HepG2 (cell line): ENCODE results near the gene IMPDH1. TPM values are rescaled to one million over a fixed set of nuclear protein-coding genes. Genes with fewer than 3 reads are reported as not detected.
A peak's percentile ranks its signal among the peaks of the same experiment; 100 is the strongest.

Experiments
- ATAC-seq: fragments of 200-7000 bp; cut with Tn5 transposase; 3 replicates; pipeline ENCODE4 v1.9.1; 2020; ENCODE audit warnings: mild to moderate bottlenecking, moderate library complexity
- BruUV-seq: library from RNA; stranded (reverse); fragments of 400-500 nt; replicated peaks from 2 replicates; lab custom pipeline; 2021; lab: Mats Ljungman, UMichigan
- CTCF ChIA-PET: fragments of 300-600 bp; formaldehyde crosslinking; extraction: SDS; loops from one replicate; lab custom pipeline; 2021; ENCODE audit warnings: low total read pairs, inconsistent platforms, low intra/inter-chr PET ratio; lab: Yijun Ruan, JAX
- POLR2A ChIA-PET: fragments of 350-600 bp; sonication (Branson Sonifier 250); formaldehyde crosslinking; loops from one replicate; lab custom pipeline; 2020; ENCODE audit warnings: antibody characterized with exemption, inconsistent platforms; lab: Yijun Ruan, JAX
- DNase-seq: peaks from one replicate; pipeline ENCODE4 v3.0.0-alpha.2; 2015; ENCODE audit warnings: low spot score
- FAIRE-seq: peaks from 3 replicates; lab custom pipeline; 2011; peaks lifted over from hg19 to GRCh38; lab: Jason Lieb, UNC
- H2AFZ ChIP-seq: one replicate; pipeline ENCODE4 v1.6.1; 2011; ENCODE audit warnings: low read length, inconsistent platforms
- H3K27ac ChIP-seq: fragments of 300-600 bp; 3 replicates; pipeline ENCODE4 v1.8.0; 2011; ENCODE audit warnings: mixed run types, mild to moderate bottlenecking, mixed read lengths, low read length, inconsistent platforms; ENCODE audit not compliant: insufficient read depth; ENCODE audit errors: extremely low read length
- H3K27me3 ChIP-seq, 2 experiments: fragments of 200-600 bp in 1 of 2; 2 replicates in 1 of 2; 3 replicates in 1 of 2; pipeline versions ENCODE4 v1.6.0 to v1.8.0; 2011; ENCODE audit warnings: low read length in 2 of 2, mild to moderate bottlenecking in 2 of 2, moderate library complexity in 2 of 2, inconsistent platforms in 1 of 2; ENCODE audit not compliant: insufficient read depth in 2 of 2, control insufficient read depth in 1 of 2
- H3K36me3 ChIP-seq, 2 experiments: fragments of 200-600 bp in 1 of 2; replicated peaks in 1 of 2; 2 replicates in 1 of 2; 3 replicates in 1 of 2; pipeline versions ENCODE4 v1.5.1 to v1.8.0; 2011; ENCODE audit warnings: low read length in 2 of 2, inconsistent platforms in 1 of 2; ENCODE audit not compliant: insufficient read depth in 2 of 2, control insufficient read depth in 1 of 2
- H3K4me1 ChIP-seq: 2 replicates; pipeline ENCODE4 v1.5.1; 2012; ENCODE audit warnings: low read length, inconsistent platforms; ENCODE audit not compliant: insufficient read depth
- H3K4me2 ChIP-seq: 2 replicates; pipeline ENCODE4 v1.6.0; 2011; ENCODE audit warnings: low read depth, low read length, inconsistent platforms
- H3K4me3 ChIP-seq, 3 experiments: fragments of 200-600 bp in 1 of 3; sonication (generic), shearing (Covaris generic) in 1 of 3; replicated peaks in 1 of 3; 2 replicates each; pipeline ENCODE4 v1.5.1; 2011 to 2016; ENCODE audit warnings: low read length in 3 of 3, inconsistent platforms in 2 of 3, low read depth in 2 of 3, mild to moderate bottlenecking in 2 of 3, control low read depth in 1 of 3, mixed read lengths in 1 of 3; ENCODE audit not compliant: insufficient read depth in 1 of 3
- H3K79me2 ChIP-seq: one replicate; pipeline ENCODE4 v1.6.1; 2011; ENCODE audit warnings: low read length, inconsistent platforms; ENCODE audit not compliant: insufficient read depth
- H3K9ac ChIP-seq: 2 replicates; pipeline ENCODE4 v1.6.0; 2011; ENCODE audit warnings: mild to moderate bottlenecking, low read depth, low read length, inconsistent platforms; ENCODE audit not compliant: insufficient read depth
- H3K9me3 ChIP-seq: 2 replicates; pipeline ENCODE4 v1.5.1; 2012; ENCODE audit warnings: mild to moderate bottlenecking, low read length
- H4K20me1 ChIP-seq: 2 replicates; pipeline ENCODE4 v1.6.0; 2011; ENCODE audit warnings: inconsistent platforms, mild to moderate bottlenecking, low read length, moderate library complexity; ENCODE audit not compliant: insufficient read depth
- HNRNPK ChIP-seq: fragments of 200-400 bp; formaldehyde crosslinking; IDR thresholded peaks from 2 replicates; pipeline ENCODE4 v1.6.1; 2018; ENCODE audit warnings: low read length, low read depth, moderate library complexity, mild to moderate bottlenecking; ENCODE audit not compliant: poor library complexity, severe bottlenecking
- WGBS: methylation state at CpG from one replicate; pipeline ENCODE4 v1.1.6; 2017; ENCODE audit warnings: low lambda C conversion rate; 5-methylcytosine and 5-hydroxymethylcytosine counted together
- in situ Hi-C: cut with HindIII; loops from 2 replicates; pipeline ENCODE4 v1.10.0; 2017; ENCODE audit warnings: low pct_unique_long_range_greater_than_20kb; ENCODE audit not compliant: extremely low pct_ligation_motif_present
- intact Hi-C: fragments of 100-400 bp; cut with micrococcal nuclease; formaldehyde crosslinking; loops from one replicate; pipeline ENCODE4 v1.10.0; 2022; ENCODE audit not compliant: unreplicated experiment
- polyA plus RNA-seq, 8 experiments: library from polyadenylated mRNA; depleted of rRNA in 3 of 8; stranded (reverse) in 7 of 8; unstranded in 1 of 8; fragments of >200 nt; fragmentation: Illumina TruSeq in 4 of 8; extraction: Trizol in 4 of 8; gene quantifications; 2 replicates each; pipeline versions ENCODE4 v1.2.1 to v1.2.3, GENCODE V29; 2011 to 2016; ENCODE audit warnings: low read depth in 4 of 8, missing spikeins in 1 of 8, mixed read lengths in 1 of 8; ENCODE audit not compliant: insufficient read depth in 1 of 8
- total RNA-seq, 5 experiments: library from RNA; depleted of rRNA; stranded (reverse); fragments of >200 nt; fragmentation: Illumina TruSeq; extraction: Trizol; gene quantifications; 2 replicates each; pipeline ENCODE4 v1.2.3, GENCODE V29; 2016; ENCODE audit warnings: low read depth in 1 of 5
- TF ChIP-seq, protein P1 (sequence below): sonication (generic); formaldehyde crosslinking; IDR thresholded peaks from 2 replicates; pipeline ENCODE4 v1.8.1; 2023; ENCODE audit warnings: mild to moderate bottlenecking, missing genetic modification reagents

Gene IMPDH1
- total and polyA plus RNA-seq, 2 of the 13 experiments (the other 11 are each of a cell fraction or from before 2014, with no cell fraction given): 22.8 to 34.0 TPM

DNA sequence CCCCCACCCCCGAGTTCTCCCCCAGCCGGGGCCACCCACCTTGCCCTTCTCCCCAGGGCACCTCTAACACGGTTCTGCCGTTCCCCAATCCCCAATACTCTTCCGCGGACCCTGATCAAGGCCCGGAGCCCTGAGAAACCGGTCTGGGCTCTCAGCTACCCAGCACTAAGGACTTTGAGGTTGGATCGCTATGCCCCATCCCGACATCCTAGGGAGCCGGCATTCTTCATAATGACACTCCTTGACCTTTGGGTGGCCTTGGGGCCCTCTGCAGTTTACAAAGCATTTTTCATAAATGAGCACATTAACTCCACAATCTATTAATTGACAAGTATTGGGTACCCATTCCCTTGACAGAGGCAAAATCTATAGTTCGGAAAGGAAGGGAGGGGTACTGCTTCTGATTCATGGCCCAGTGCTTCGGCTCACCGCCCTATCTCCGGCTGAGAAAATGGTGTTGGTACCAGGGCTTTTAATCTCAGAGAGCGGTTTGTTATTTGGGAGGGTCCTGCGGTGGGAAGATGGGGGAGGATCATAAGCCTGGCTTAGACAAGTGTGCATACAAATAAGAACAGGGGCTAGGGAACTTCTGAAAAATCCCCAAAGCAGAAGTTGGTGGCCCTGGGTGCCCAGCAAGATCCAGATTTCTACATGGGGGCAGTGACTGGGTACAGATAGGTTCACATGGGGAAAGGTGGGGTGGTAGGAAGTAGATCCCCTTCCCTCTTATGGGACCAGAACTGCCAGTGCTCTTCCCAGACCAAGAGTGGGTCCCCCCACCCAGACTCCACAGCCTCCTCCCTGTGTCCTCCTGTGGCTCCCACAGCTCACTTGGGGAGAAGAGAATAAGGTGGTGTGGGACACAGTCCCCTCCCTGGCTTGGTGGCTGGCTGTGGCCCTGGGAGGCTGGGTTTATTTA is 3.2 kb downstream of the IMPDH1 start:
- in situ Hi-C loops (no loop called here), intact Hi-C loops (no loop called here)
- Histone ChIP-seq H3K27me3 (peaks cover 2 to 19% of the 10 kb centered on the region in 2 experiments; a peak in 2 of 5 replicates), H3K79me2 (no peaks in the 10 kb centered on the region), H3K4me3 (peak overlapping the region in 1 of 3 experiments; percentile 31; a peak in 1 of 6 replicates), H3K4me2 (peak overlapping the region; percentile 100), H3K4me1 (peaks cover 62% of the 10 kb centered on the region), H4K20me1 (no peaks in the 10 kb centered on the region), H3K9ac (no peak overlapping the region), H3K27ac (no peak overlapping the region), H3K9me3 (no peaks in the 10 kb centered on the region), H2AFZ (no peak overlapping the region), H3K36me3 (peaks cover 0 to 5% of the 10 kb centered on the region in 2 experiments; a peak in 2 of 5 replicates)
- TF ChIP-seq HNRNPK: peak; percentile 62
- TF ChIP-seq, protein P1, sequence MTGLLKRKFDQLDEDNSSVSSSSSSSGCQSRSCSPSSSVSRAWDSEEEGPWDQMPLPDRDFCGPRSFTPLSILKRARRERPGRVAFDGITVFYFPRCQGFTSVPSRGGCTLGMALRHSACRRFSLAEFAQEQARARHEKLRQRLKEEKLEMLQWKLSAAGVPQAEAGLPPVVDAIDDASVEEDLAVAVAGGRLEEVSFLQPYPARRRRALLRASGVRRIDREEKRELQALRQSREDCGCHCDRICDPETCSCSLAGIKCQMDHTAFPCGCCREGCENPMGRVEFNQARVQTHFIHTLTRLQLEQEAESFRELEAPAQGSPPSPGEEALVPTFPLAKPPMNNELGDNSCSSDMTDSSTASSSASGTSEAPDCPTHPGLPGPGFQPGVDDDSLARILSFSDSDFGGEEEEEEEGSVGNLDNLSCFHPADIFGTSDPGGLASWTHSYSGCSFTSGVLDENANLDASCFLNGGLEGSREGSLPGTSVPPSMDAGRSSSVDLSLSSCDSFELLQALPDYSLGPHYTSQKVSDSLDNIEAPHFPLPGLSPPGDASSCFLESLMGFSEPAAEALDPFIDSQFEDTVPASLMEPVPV: no peak
- DNase-seq (no peak), ATAC-seq (peak; percentile 1; the same call in 2 of the 3 replicates), FAIRE-seq (no peak)
- BruUV-seq: no TSS peak
- WGBS: 21% methylated on average over 16 of the region's 17 CpGs
- CTCF ChIA-PET: no interaction called here
- POLR2A ChIA-PET: no interaction called here
